ENCODE data around the gene NNAT.
"Not testable (repeated sequence)": the region's sequence is repeated elsewhere in the genome, so short reads cannot be mapped to it uniquely, and the experiment has no call there.

NNAT gene

DNA sequence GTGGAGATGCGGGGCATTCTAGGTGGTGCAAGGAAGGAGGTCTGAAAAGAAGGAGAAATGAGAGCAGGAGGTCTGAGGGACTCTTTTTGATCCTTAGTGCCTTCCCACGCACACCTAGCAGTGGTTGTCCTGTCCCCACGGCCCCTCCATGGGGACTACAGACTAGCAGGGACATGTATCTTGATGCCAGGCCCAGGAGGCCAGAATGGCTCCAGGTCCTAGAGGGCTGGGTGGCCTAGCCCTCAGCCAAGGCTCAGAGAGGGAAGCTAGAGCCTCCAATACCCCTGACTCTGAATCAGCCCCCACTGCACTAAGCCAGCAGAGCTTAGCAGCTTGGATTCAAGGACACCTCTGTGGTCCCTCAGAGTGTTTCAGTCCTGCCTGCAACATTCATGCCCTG lies 23.3 kb downstream of the NNAT start:
- H3K27me3 ChIP-seq (ENCODE audit: insufficient read depth, insufficient read length): no peaks in the 10 kb centered on the region
- H3K9ac ChIP-seq (ENCODE audit: insufficient read length, low read depth): no peak overlapping the region
- H3K36me3 ChIP-seq (ENCODE audit: insufficient read depth, insufficient read length, low read length): no peaks in the 10 kb centered on the region
- no peak overlapping the region for H3K4me3 ChIP-seq (ENCODE audit: insufficient read length, low read depth)
- no peaks in the 10 kb centered on the region for H3K9me3 ChIP-seq (ENCODE audit: insufficient read depth, low read length)
- peaks cover 2% of the 10 kb centered on the region for H3K4me1 ChIP-seq (ENCODE audit: insufficient read depth, insufficient read length)
- TF ChIP-seq SUZ12 (IDR thresholded peaks at IDR 0.05; ENCODE audit: extremely low read depth, insufficient read depth, insufficient read length): no peak
- TF ChIP-seq ZNF274 (IDR thresholded peaks at IDR 0.05; ENCODE audit: low read depth, low read length): no peak
- TF ChIP-seq YY1 (IDR thresholded peaks at IDR 0.05; ENCODE audit: insufficient read depth, insufficient read length): no peak
- DNase-seq (ENCODE audit: low read depth, low spot score): no peak

DNA sequence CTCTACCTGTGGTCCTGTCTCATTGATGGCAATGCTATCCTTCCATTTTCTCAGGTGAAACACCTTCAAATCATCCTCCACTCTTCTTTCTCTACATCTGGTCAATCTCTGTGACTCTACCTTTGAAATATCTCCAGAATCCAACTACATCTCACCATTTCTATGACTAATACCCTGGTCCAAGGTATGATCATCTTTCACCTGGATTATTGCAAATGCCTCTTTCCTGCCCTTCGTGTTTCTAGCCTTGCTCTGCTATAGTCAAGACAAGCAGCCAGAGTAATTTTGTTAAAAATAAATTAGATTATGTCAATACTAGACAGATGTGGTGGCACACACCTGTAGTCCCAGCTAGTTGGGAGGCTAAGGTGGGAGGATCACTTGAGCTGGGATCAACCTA lies 24.5 kb downstream of the NNAT start:
- DNase-seq (ENCODE audit: low read depth, low spot score): no peak
- Histone ChIP-seq H3K9ac (ENCODE audit: insufficient read length, low read depth) (no peak overlapping the region), H3K4me3 (ENCODE audit: insufficient read length, low read depth) (no peak overlapping the region), H3K4me1 (ENCODE audit: insufficient read depth, insufficient read length) (peaks cover 2% of the 10 kb centered on the region), H3K9me3 (ENCODE audit: insufficient read depth, low read length) (no peaks in the 10 kb centered on the region), H3K27me3 (ENCODE audit: insufficient read depth, insufficient read length) (no peaks in the 10 kb centered on the region), H3K36me3 (ENCODE audit: insufficient read depth, insufficient read length, low read length) (no peaks in the 10 kb centered on the region)
- no peak for TF ChIP-seq ZNF274 (IDR thresholded peaks at IDR 0.05; ENCODE audit: low read depth, low read length)

DNA sequence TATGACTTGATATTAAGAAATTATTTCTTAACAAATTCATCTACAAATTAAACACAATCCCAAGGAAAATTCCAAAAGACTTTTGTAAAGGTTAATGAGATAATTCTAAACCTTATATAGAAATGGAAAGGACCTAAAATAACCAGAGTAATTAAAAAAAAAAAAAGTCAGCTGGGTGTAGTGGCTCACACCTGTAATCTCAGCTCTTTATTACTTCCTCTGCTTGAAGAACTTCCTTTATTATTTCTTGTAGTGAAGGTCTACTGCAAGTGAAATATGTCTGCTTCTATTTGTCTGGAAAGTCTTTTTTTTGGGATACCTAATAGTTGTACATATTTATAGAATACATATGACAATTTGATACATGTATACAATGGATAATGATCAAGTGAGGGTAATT lies 26.9 kb downstream of the NNAT start:
- Histone ChIP-seq H3K9ac (ENCODE audit: insufficient read length, low read depth) (no peak overlapping the region), H3K36me3 (ENCODE audit: insufficient read depth, insufficient read length, low read length) (no peaks in the 10 kb centered on the region), H3K9me3 (ENCODE audit: insufficient read depth, low read length) (no peaks in the 10 kb centered on the region), H3K4me1 (ENCODE audit: insufficient read depth, insufficient read length) (no peaks in the 10 kb centered on the region), H3K4me3 (ENCODE audit: insufficient read length, low read depth) (no peak overlapping the region), H3K27me3 (ENCODE audit: insufficient read depth, insufficient read length) (no peaks in the 10 kb centered on the region)
- DNase-seq (ENCODE audit: low read depth, low spot score): no peak
- no peak for TF ChIP-seq ZNF274 (IDR thresholded peaks at IDR 0.05; ENCODE audit: low read depth, low read length)
- no peak for TF ChIP-seq YY1 (IDR thresholded peaks at IDR 0.05; ENCODE audit: insufficient read depth, insufficient read length)
- no peak for TF ChIP-seq SUZ12 (IDR thresholded peaks at IDR 0.05; ENCODE audit: extremely low read depth, insufficient read depth, insufficient read length)

DNA sequence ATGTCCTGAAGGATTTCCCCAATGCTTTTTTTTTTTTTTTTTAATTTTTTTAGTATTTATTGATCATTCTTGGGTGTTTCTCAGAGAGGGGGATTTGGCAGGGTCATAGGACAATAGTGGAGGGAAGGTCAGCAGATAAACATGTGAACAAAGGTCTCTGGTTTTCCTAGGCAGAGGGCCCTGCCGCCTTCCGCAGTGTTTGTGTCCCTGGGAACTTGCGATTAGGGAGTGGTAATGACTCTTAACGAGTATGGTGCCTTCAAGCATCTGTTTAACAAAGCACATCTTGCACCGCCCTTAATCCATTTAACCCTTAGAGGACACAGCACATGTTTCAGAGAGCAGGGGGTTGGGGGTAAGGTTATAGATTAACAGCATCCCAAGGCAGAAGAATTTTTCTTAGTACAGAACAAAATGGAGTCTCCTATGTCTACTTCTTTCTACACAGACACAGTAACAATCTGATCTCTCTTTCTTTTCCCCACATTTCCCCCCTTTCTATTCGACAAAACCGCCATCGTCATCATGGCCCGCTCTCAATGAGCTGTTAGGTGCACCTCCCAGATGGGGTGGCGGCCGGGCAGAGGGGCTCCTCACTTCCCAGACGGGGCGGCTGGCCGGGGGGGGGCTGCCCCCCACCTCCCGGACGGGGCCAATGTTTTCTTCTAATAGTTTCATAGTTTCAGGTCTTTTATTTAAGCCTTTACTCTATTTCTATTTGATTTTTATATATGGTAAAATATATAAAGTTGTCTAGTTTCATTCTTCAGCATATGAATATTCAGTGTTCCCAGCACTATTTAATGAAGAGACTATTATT lies 29.3 kb downstream of the NNAT start:
- not testable (repeated sequence) for H3K4me1 ChIP-seq (ENCODE audit: insufficient read depth, insufficient read length); H3K9ac ChIP-seq (ENCODE audit: insufficient read length, low read depth); H3K27me3 ChIP-seq (ENCODE audit: insufficient read depth, insufficient read length); H3K9me3 ChIP-seq (ENCODE audit: insufficient read depth, low read length); H3K4me3 ChIP-seq (ENCODE audit: insufficient read length, low read depth); DNase-seq (ENCODE audit: low read depth, low spot score); H3K36me3 ChIP-seq (ENCODE audit: insufficient read depth, insufficient read length, low read length)

DNA sequence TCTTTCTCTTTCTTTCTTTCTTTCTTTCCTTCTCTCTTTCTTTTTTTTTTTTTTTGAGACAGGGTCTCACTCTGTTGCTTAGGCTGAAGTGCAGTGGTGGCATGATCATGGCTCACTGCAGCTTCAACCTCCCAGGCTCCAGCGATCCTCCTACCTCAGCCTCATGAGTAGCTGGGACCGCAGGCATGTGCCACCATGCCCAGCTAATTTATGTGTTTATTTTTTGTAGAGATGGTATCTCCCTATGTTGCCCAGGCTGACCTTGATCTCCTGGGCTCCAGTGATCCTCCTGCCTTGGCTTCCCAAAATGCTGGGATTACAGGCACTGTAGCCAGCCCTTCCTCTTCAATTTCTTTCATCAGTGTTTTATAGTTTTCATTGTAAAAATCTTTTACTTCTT lies 30.6 kb downstream of the NNAT start:
- H3K9me3 ChIP-seq (ENCODE audit: insufficient read depth, low read length); H3K4me3 ChIP-seq (ENCODE audit: insufficient read length, low read depth); H3K27me3 ChIP-seq (ENCODE audit: insufficient read depth, insufficient read length); H3K36me3 ChIP-seq (ENCODE audit: insufficient read depth, insufficient read length, low read length); H3K9ac ChIP-seq (ENCODE audit: insufficient read length, low read depth); DNase-seq (ENCODE audit: low read depth, low spot score); H3K4me1 ChIP-seq (ENCODE audit: insufficient read depth, insufficient read length): not testable (repeated sequence)

DNA sequence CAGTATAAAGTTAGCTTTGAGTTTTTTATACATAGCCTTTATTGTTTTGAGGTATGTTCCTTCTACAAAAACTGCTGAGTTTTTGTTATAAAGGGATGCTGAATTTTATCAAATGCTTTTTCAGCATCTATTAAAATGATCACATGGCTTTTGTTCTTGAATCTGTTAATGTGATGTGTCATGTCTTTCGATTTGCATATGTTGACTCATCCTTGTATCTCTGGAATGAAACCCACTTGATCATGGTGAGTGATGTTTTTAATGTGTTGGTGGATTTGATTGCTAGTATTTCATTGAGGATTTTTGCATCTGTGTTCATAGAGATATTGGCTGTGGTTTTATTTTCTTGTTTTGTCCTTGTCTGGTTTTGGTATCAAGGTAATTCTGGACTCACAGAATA lies 31.4 kb downstream of the NNAT start:
- no peaks in the 10 kb centered on the region for H3K36me3 ChIP-seq (ENCODE audit: insufficient read depth, insufficient read length, low read length)
- TF ChIP-seq ZNF274 (IDR thresholded peaks at IDR 0.05; ENCODE audit: low read depth, low read length) (no peak), YY1 (IDR thresholded peaks at IDR 0.05; ENCODE audit: insufficient read depth, insufficient read length) (no peak), SUZ12 (IDR thresholded peaks at IDR 0.05; ENCODE audit: extremely low read depth, insufficient read depth, insufficient read length) (no peak)
- H3K9me3 ChIP-seq (ENCODE audit: insufficient read depth, low read length): no peaks in the 10 kb centered on the region
- DNase-seq (ENCODE audit: low read depth, low spot score): no peak
- no peaks in the 10 kb centered on the region for H3K4me1 ChIP-seq (ENCODE audit: insufficient read depth, insufficient read length)
- no peaks in the 10 kb centered on the region for H3K27me3 ChIP-seq (ENCODE audit: insufficient read depth, insufficient read length)
- no peak overlapping the region for H3K9ac ChIP-seq (ENCODE audit: insufficient read length, low read depth)
- H3K4me3 ChIP-seq (ENCODE audit: insufficient read length, low read depth): no peak overlapping the region

DNA sequence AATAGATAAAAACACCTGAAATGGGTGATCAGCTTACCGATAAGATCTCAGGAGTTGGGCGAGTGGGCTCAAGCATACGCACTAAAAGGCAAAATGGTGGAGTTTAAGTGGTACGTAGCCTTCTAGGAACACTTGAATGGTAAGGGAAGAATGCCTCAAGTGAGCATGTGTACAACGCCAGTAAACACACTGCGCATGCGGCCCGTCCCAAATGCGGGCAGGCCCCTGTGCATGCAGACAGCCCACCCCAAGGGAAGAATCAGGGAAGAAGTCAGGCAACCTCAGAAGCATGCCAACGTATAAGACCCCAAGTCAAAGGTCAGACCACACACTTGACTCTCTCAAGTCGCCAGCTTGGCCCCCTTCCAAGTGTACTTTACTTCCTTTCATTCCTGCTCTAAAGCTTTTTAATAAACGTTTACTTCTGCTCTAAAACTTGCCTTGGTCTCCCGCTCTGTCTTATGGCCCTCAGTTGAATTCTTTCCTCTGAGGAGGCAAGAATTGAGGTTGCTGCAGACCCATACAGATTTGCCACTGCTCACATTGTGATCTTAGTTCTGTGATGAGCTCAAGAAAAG lies 33.8 kb downstream of the NNAT start:
- H3K27me3 ChIP-seq (ENCODE audit: insufficient read depth, insufficient read length); H3K9me3 ChIP-seq (ENCODE audit: insufficient read depth, low read length); H3K4me3 ChIP-seq (ENCODE audit: insufficient read length, low read depth); H3K9ac ChIP-seq (ENCODE audit: insufficient read length, low read depth); H3K36me3 ChIP-seq (ENCODE audit: insufficient read depth, insufficient read length, low read length); DNase-seq (ENCODE audit: low read depth, low spot score); H3K4me1 ChIP-seq (ENCODE audit: insufficient read depth, insufficient read length): not testable (repeated sequence)

DNA sequence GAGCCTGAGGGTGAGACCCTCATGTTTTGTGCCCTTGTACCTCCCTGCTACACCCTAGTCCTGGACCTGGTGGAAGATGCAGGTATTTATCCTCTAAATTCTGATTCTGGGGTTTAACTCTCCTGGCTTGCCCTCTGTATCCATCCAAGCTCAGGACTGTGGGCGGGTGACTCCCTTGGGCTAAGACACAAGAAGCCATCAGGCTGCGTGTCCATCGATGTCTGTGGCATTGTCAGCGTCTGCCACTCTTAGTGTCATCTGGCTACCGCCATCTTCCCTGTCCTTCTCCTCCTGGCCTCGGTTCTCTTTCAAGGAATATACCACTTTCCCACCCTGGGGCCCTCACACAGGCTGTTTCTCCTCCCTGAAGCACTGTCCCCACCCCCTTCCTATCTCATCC lies 35.5 kb downstream of the NNAT start:
- no peak for DNase-seq (ENCODE audit: low read depth, low spot score)
- no peaks in the 10 kb centered on the region for H3K36me3 ChIP-seq (ENCODE audit: insufficient read depth, insufficient read length, low read length)
- no peak overlapping the region for H3K4me3 ChIP-seq (ENCODE audit: insufficient read length, low read depth)
- H3K9ac ChIP-seq (ENCODE audit: insufficient read length, low read depth): no peak overlapping the region
- no peak for TF ChIP-seq SUZ12 (IDR thresholded peaks at IDR 0.05; ENCODE audit: extremely low read depth, insufficient read depth, insufficient read length)
- no peak for TF ChIP-seq ZNF274 (IDR thresholded peaks at IDR 0.05; ENCODE audit: low read depth, low read length)
- no peak for TF ChIP-seq YY1 (IDR thresholded peaks at IDR 0.05; ENCODE audit: insufficient read depth, insufficient read length)
- H3K27me3 ChIP-seq (ENCODE audit: insufficient read depth, insufficient read length): no peaks in the 10 kb centered on the region
- H3K9me3 ChIP-seq (ENCODE audit: insufficient read depth, low read length): no peaks in the 10 kb centered on the region
- no peaks in the 10 kb centered on the region for H3K4me1 ChIP-seq (ENCODE audit: insufficient read depth, insufficient read length)

Data from NT2/D1 (cell line).